Mononuclear cell (primary cell): ENCODE measurements around the gene TGIF1. TPM values are rescaled to one million over a fixed set of nuclear protein-coding genes. Genes with fewer than 3 reads are reported as not detected.
A peak's percentile ranks its signal among the peaks of the same experiment; 100 is the strongest.

Experiments
- H3K27me3 ChIP-seq: 2 replicates; pipeline ENCODE4 v1.6.0; 2011; ENCODE audit warnings: low read length, control low read depth; ENCODE audit not compliant: insufficient read depth
- H3K4me1 ChIP-seq: 2 replicates; pipeline ENCODE4 v1.5.1; 2011; ENCODE audit warnings: mild to moderate bottlenecking, low read length, control low read depth; ENCODE audit not compliant: insufficient read depth
- H3K4me3 ChIP-seq: 2 replicates; pipeline ENCODE4 v1.5.1; 2011; ENCODE audit warnings: mild to moderate bottlenecking, low read length, moderate library complexity
- H3K9me3 ChIP-seq: 2 replicates; pipeline ENCODE4 v1.5.1; 2011; ENCODE audit warnings: low read depth, mild to moderate bottlenecking, control low read depth, low read length
- total RNA-seq: library from RNA; depleted of rRNA; stranded (reverse); fragments of >200 nt; gene quantifications from one replicate; pipeline ENCODE4 v1.2.3, GENCODE V29; 2012

The TGIF1 gene
- total RNA-seq, 1 donor: 91.2 TPM

DNA sequence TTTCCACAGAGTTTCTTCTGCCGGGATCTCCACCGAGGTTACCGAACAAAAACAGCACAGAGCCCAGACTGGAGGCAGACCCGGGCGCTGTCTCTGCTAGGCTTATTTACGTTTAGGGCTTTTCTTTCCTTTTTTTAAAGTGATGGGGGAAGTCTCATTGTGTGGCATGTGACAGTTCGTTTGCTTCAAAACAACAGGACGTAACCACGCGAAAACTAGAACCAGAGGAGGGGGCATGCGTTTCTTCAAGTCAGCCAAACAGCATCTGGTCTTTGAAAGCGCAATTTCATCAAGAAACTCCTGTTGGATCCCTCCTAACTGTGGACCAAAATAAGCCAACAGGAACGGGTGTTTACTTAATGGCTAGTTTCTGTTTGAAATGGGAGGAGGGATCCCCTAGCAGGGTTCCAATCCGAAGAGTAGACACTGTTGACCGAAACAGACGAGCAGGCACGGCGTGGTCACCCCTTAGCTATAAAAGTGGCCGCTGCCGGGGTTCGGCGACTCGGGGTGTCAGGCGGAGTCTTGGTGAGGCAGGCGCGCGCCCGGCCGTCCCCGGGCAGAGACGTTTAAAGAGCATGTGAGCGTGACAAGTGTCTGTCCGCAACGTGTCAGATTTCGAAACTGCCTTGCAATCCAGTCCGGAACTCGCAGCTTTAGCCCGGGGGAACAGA, 997 bp upstream of the TGIF1 start:
- H3K4me3 ChIP-seq: peak overlapping the region; percentile 93
- H3K4me1 ChIP-seq: peaks cover 64% of the 10 kb centered on the region
- H3K27me3 ChIP-seq: no peaks in the 10 kb centered on the region

DNA sequence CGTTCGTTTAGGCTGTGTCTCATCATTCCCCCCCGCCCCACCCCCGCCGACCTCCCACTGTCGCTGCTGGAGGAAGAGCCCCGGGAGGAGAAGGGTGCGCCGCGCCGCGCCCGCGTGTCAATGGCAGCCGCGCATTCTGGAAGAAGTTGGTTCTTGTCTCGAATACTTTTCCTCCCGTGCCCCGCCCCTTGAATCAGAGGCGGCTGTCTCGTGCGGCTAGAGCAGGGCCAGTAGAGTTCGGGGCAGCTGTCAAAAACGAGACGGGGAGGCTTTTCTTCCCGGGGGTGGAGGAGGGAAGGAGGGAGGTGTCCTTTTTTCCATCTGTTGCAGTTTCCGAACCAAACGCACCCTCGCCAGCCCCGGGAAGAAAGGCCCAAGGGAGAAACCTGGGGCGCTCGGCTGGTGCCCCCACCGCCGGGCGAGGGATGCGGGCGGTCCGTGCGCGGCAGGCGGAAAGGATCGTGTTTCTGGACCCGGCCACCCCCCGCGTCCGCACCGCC, 410 bp upstream of the TGIF1 start:
- Histone ChIP-seq H3K4me3 (peak overlapping the region; percentile 93), H3K27me3 (no peaks in the 10 kb centered on the region), H3K4me1 (peaks cover 67% of the 10 kb centered on the region), H3K9me3 (no peaks in the 10 kb centered on the region)

More for the DNA sequence above, 997 bp upstream of the TGIF1 start:
- H3K9me3 ChIP-seq: no peaks in the 10 kb centered on the region

DNA sequence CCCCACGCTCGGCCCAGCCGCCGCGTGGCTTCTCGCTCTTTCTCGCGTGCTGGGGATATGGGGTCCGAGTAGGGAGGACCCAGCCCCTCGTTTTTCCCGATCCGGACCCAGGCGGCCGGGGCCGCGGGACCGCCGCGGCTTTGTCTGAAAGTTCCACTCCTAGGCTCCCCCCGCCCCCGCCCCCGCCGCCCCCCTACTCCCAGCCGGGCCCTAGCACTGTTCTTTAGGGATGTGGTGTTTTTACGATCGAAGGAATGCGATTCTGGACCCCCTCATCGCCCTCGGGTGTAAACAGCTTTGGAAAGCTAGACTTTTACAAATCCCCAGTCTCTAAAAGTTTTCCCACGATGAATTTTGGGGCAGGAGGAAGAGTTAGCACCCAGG, 819 bp downstream of the TGIF1 start:
- Histone ChIP-seq H3K9me3 (no peaks in the 10 kb centered on the region), H3K4me3 (peak overlapping the region; percentile 93), H3K27me3 (no peaks in the 10 kb centered on the region), H3K4me1 (peaks cover 67% of the 10 kb centered on the region)

DNA sequence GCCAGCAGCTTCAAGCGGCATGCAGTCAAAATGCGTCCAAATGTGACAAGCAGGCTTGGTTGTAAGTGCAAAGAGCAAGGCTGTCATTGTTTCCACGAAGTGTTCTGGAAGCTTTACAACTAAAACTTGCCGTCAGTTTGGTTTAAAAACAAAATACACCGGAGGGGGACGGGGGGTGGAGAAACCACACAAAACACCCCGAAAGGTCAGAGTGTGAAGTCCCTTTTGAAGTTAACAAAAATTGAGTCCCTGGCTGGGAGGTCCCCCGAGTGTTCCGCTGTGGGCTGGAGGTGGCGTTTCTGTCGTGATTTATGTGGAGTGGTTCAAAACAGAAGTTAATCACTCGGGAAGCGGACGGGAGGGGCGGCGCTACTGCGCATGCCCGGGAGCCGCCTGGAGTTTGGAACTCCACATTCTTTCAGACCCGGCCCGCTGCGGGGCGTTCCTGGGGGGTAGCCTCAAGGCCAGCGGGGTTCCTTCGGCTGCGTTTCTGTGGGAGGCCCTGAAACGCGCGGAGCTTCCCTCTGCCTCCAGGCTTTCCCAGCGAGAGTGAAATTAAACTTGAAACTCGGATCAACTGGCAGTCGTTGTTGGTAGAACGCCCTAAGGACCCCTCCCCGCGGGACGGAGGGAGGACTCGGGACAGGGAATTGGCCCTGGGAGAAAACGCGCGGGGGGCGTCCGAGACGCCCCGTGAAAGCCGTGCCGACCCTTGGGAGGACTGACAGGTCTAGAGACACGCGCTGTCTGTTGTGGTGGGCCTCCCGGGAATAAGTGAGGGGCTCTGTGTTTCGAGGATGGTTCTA, 1.4 kb downstream of the TGIF1 start:
- peaks cover 63% of the 10 kb centered on the region for H3K4me1 ChIP-seq
- no peaks in the 10 kb centered on the region for H3K27me3 ChIP-seq
- H3K4me3 ChIP-seq: peak overlapping the region; percentile 93
- no peaks in the 10 kb centered on the region for H3K9me3 ChIP-seq

DNA sequence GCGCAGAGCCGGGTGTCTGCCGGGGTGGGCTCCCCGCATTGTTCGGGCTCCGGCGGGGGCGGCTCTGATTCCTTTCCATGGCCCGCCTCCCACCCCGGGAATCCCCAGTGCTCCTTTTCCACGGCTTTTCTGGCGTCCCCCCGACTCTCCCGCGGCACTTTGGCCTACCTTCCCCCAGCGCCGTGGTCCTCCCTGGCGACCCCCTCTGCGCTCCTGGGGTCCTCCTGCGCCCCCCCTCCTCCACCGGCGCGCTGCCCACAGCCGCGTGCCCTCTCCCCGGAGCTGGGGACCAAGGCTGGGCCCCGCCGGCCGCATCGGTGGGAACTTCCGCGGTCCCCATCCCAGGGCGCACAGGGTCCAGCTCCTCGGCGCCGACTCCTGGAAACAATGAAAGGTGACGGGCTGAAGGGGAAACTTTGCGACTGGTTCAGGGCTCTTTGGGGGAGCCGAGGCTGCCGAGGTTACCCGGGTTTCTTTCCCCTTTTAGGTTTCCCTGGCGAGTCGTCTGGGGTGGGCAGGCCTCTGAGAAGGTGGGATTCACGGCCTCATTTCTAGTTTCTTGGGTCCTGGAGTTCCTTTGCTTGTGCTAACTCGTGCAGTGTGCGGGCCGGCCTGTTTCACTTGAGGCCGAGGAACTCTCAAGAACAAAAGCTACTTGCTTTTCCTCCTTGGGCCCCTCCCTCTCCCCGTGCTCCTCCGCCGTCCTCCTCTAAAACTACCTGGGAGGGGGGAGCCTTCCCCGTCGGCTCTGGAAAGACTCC, 2.2 kb downstream of the TGIF1 start:
- no peaks in the 10 kb centered on the region for H3K27me3 ChIP-seq
- H3K4me3 ChIP-seq: peak overlapping the region; percentile 93
- no peaks in the 10 kb centered on the region for H3K9me3 ChIP-seq
- H3K4me1 ChIP-seq: peaks cover 55% of the 10 kb centered on the region

DNA sequence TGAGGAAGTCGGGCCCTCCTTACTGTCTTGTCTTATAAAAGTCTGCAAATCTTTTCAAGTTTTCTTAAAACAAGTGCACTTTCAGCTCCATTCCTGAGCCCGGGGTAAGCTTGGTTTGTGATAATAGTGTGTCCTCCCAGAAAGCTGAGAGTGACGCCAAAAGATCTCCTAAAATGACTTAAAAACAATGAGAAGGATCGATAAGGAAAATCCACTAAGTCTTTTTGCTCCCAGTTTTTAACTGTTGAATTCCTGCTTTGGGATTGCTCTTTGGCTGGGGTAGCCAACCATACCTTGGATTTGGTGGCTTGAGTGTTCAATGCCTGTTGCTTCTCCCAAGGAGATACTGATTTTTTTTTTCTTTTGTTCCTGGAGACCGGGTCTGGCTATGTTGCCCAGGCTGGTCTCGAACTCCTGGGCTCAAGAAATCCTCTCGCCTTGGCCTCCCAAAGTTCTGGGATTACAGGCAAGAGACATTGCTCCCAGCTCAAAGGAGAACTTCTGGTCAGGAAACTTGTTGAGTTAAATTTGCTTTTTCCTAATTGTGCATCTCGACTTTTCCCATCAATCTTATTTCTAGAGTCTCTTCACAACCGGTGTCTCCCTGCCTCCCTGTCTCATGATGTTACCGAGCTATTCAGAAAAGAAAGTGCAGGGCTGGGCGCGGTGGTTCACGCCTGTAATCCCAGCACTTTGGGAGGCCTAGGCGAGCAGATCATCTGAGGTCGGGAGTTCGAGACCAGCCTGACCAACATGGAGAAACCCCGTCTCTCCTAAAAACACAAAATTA, 3.0 kb downstream of the TGIF1 start:
- H3K27me3 ChIP-seq: no peaks in the 10 kb centered on the region
- H3K9me3 ChIP-seq: no peaks in the 10 kb centered on the region
- peaks cover 47% of the 10 kb centered on the region for H3K4me1 ChIP-seq
- H3K4me3 ChIP-seq: peak overlapping the region; percentile 93

DNA sequence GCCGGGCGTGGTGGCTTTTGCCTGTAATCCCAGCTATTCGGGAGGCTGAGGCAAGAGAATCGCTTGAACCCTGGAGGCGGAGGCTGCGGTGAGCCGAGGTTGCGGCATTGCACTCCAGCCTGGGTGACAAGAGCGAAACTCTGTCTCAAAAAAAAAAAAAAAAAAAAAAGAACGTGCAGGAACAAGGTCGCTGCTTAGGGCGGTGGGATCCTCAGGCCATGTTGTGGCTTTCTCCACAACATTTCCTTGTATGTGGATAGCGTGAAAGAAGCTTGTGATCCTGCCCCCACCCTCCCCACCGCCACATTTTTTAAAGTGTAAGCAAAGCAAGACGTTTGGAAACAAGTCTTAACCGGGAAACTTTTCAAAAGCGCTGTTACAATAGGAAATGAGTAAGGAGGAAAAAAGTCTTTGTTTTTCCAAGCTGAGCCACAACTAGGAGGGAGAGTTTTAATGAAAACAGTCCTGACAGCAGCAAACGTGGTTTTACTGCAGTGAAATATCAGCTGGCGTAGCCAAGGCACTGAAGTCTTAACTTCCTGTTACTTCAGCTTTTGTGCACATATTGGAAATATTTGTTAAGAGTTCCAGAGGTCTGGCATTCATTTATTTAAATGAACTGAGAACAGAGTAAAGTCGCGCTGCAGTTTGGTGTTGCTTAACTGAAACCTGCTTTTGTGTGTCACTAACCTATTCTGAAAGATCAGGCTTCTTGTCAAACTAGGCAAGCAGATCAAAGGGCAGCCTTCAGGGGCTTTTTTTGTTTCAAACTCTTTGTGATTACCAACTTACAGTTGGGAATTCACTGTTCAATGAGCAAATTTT, 3.8 kb downstream of the TGIF1 start:
- peaks cover 46% of the 10 kb centered on the region for H3K4me1 ChIP-seq
- H3K27me3 ChIP-seq: no peaks in the 10 kb centered on the region
- peak overlapping the region; percentile 24 for H3K4me3 ChIP-seq
- no peaks in the 10 kb centered on the region for H3K9me3 ChIP-seq

DNA sequence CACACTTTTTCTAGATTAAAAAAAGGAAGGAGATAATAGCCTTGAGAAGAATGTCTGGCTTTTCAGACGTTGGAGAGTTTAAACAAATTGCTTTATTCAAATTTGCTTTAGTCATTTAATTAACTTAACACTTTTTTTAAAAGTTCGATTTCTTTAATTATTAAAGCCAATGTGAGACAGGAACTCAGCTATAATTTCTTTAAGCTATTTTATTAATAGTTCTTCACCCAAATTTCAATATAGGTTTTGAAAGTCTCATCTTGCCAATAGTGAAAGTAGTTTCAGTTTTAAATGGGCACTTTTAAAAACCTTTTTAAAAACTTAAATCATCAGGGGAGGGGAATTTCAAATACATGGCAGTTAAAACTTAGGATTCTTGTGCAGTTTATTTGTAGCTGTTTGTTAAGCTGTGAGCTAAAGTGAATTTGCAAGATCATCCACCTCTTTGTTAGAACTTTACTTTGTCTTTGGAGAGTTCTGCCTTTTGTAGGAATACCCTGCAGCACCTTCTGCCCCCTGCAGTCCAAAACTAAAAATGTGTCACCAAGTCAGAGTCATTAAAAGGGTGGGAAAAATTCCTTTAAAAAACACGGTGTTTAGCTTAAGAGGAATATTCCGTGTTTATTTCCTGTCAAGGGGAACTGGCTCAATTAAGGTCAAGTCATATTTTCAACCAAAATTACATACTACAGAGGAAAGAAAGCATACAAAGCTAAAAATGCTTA, 4.6 kb downstream of the TGIF1 start:
- peak overlapping the region; percentile 24 for H3K4me3 ChIP-seq
- no peaks in the 10 kb centered on the region for H3K9me3 ChIP-seq
- H3K27me3 ChIP-seq: no peaks in the 10 kb centered on the region
- peaks cover 46% of the 10 kb centered on the region for H3K4me1 ChIP-seq

DNA sequence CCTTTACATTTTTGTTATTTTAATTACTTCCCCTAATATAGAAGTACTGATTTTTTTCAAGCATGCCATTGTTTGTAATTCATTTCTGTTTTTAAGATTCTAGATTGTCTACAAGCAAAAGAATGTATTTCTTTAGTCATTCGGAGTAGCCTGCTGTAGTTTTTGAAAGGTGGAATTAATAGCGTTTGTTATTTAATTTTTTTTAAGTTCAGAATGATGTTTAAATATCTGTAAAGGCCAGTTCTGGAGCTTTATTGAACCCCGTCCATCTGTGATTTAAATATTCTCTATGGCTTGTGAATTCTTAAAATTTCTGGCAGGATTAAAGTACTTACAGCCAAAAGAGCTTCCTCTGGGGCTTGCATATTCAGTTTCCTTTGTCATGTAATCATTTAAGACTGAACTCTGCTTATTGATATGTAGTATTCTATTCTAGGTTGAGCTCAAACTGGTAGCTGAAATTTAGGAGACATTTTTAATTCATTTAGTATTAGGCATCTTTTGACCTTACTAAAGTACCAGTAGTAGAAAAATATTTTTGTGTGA, 5.2 kb downstream of the TGIF1 start:
- no peaks in the 10 kb centered on the region for H3K9me3 ChIP-seq
- peaks cover 45% of the 10 kb centered on the region for H3K4me1 ChIP-seq
- no peak overlapping the region for H3K4me3 ChIP-seq
- no peaks in the 10 kb centered on the region for H3K27me3 ChIP-seq

DNA sequence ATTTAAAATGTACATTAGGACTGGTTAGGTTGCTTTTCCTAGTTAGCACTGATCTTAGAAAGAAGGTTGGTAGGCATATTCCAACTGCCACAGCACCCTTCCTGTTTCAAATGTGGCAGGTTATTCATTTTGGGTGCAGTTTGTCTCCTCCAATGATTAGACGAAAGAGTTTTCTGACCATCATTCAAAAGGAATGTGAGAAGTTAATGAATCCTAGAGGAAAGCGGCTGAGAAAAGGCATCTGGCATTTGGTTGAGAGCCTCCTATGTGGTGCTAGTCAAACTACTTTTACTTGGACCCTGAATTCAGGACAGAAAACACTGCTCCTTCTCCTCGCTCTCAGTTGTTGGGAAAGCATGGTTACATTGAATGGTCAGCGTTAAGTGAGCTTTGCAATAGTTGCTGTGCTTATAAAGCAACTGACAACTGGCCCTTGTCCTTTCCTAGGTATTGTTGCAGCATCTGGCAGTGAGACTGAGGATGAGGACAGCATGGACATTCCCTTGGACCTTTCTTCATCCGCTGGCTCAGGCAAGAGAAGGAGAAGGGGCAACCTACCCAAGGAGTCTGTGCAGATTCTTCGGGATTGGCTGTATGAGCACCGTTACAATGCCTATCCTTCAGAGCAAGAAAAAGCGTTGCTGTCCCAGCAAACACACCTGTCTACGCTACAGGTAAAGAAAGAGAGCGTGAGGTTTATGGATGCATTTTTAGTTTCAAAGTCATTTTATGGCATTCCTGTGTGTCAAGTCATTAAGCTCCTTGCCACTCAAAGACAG, 6.1 kb downstream of the TGIF1 start:
- no peaks in the 10 kb centered on the region for H3K9me3 ChIP-seq
- H3K4me3 ChIP-seq: no peak overlapping the region
- H3K27me3 ChIP-seq: no peaks in the 10 kb centered on the region
- peaks cover 38% of the 10 kb centered on the region for H3K4me1 ChIP-seq

DNA sequence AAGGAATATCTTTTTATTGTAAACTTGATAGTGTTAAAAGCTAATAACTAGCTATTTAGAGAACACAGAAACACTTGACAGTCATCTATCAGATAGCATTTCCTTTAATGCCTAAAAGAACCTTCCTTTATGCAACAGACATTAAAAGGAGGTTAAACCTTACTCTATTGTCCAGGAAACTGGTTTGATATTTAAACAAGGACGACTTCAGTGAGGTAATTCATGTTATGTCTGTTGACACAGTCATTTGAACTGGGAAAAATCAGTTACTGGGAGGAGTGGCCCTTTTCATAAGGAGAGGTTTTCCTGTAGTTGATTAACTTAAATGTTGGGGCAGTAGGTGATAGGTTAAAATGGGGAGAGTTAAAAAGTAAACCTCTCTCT, 6.7 kb downstream of the TGIF1 start:
- Histone ChIP-seq H3K4me1 (peaks cover 32% of the 10 kb centered on the region), H3K9me3 (no peaks in the 10 kb centered on the region), H3K4me3 (no peak overlapping the region), H3K27me3 (no peaks in the 10 kb centered on the region)

DNA sequence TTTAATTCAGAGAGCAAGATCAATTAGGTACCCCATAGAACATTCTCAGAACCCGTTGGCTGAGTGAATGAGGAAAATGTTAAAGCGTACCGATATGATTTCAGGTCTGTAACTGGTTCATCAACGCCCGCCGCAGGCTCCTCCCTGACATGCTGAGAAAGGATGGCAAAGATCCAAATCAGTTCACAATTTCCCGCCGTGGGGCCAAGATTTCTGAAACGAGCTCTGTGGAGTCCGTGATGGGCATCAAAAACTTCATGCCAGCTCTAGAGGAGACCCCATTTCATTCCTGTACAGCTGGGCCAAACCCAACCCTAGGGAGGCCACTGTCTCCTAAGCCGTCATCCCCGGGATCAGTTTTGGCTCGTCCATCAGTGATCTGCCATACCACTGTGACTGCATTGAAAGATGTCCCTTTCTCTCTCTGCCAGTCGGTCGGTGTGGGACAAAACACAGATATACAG, 7.3 kb downstream of the TGIF1 start:
- peaks cover 28% of the 10 kb centered on the region for H3K4me1 ChIP-seq
- no peak overlapping the region for H3K4me3 ChIP-seq
- no peaks in the 10 kb centered on the region for H3K9me3 ChIP-seq
- H3K27me3 ChIP-seq: no peaks in the 10 kb centered on the region
